Muscle layer of duodenum (tissue), 2 donors: ENCODE results near the gene RAB30.
A peak's percentile ranks its signal among the peaks of the same experiment; 100 is the strongest.

Source experiments
- H3K27ac ChIP-seq: one replicate; pipeline ENCODE4 v1.7.0; 2013; ENCODE audit warnings: mild to moderate bottlenecking, low read length
- H3K27me3 ChIP-seq: one replicate; pipeline ENCODE4 v1.7.0; 2013; ENCODE audit warnings: low read depth, mild to moderate bottlenecking, control low read depth, low read length
- H3K36me3 ChIP-seq, 2 donors: one replicate each; pipeline ENCODE4 v1.7.0; 2013; ENCODE audit warnings: low read length in 2 of 2, control low read depth in 1 of 2, mild to moderate bottlenecking in 1 of 2; ENCODE audit not compliant: insufficient read depth in 2 of 2, control insufficient read depth in 1 of 2
- H3K4me1 ChIP-seq, 2 donors: one replicate each; pipeline ENCODE4 v1.7.0; 2013; ENCODE audit warnings: low read length in 2 of 2, mild to moderate bottlenecking in 2 of 2, control low read depth in 1 of 2, moderate library complexity in 1 of 2; ENCODE audit not compliant: insufficient read depth in 2 of 2, control insufficient read depth in 1 of 2
- H3K4me3 ChIP-seq, 2 donors: one replicate each; pipeline ENCODE4 v1.7.0; 2013; ENCODE audit warnings: low read length in 2 of 2, low read depth in 1 of 2, mild to moderate bottlenecking in 1 of 2
- H3K9me3 ChIP-seq, 2 donors: one replicate each; pipeline ENCODE4 v1.7.0; 2013; ENCODE audit warnings: low read length in 2 of 2, control low read depth in 1 of 2, mild to moderate bottlenecking in 1 of 2; ENCODE audit not compliant: control insufficient read depth in 1 of 2
- donor health status: healthy.

The RAB30 gene

DNA sequence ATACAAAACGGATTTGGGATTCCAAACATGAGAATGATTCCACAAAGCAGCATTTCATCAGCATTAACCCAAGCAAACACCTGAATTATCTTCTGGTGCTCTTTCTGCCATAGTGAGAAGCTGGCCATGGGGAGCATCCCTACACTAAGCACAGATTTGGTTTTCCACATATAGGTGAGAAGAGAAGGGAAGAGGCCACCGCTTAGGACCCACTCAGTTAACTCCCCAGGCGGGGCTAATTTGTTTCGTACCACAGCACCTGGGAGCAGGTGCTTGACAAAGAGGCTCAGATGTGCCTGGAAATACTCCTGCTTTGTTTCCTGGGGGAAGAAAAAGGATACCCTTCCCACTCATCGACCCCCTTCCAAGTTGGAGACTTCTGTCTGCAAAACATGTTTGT is 64.2 kb downstream of the RAB30 start:
- Histone ChIP-seq H3K36me3 (no peaks in the 10 kb centered on the region), H3K4me1 (peaks cover 4 to 31% of the 10 kb centered on the region in 2 donors), H3K27ac (no peak overlapping the region), H3K9me3 (no peaks in the 10 kb centered on the region), H3K27me3 (no peaks in the 10 kb centered on the region), H3K4me3 (no peak overlapping the region)

DNA sequence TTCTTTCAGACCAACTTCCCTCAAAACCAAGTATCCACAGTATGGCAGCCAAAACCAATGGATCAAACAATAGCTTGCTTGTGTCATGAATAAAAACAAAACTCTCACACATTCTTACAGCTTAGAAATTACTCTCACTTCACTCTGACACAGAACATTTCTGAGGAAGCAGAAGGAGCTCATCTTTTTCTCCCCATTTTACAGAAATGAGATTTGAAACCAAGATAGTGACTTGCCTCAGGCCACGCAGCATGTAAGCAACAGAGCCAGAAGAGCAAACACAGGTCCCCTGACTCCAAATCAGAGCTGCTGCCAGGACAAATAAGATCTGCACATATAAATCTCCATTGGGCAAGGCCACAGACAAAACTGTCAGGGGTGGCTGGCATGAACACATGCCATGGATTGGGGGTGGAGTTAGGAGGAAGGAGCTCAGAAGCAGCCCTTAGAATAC is 64.8 kb downstream of the RAB30 start:
- Histone ChIP-seq H3K27ac (no peak overlapping the region), H3K4me1 (peaks cover 4 to 25% of the 10 kb centered on the region in 2 donors), H3K4me3 (no peak overlapping the region), H3K27me3 (no peaks in the 10 kb centered on the region), H3K9me3 (no peaks in the 10 kb centered on the region), H3K36me3 (no peaks in the 10 kb centered on the region)

DNA sequence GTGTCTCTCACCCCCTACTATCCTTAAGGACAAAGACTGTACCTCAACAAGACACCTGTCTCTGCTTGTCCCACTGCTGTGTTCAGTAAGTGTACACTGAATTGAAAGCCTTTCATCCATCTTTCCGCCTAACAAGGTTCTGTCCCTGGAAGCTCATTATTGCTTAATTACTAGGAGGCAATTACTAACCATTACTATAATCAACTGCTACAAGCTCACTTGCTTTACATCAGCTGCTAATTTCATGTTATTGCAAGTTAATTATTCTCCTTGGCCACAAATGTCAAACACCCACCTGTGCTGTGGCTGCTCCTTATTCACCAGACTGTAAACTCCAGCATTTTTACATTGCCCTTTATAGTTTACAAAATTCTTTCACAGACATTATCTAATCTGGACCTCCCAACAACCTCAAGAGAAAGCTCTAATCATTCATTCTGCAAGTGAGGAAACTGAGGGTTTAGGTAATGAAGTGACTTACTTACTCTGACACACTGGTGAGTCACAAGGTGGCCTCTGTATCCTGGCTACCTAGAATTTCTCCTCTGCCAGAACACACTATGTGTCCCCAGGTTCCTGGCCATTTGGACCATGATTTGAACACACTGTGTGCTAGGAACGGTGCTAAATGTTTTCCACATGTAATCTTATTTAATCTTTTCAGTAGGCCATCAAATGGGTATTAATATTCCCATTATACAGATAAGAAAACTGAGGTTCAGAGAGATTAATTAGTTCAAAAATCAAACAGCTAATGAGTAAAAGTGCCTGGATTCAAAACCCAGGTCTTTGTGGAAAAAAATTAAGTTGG is 66.7 kb downstream of the RAB30 start:
- no peak overlapping the region for H3K27ac ChIP-seq
- peaks cover 4 to 21% of the 10 kb centered on the region in 2 donors for H3K4me1 ChIP-seq
- no peaks in the 10 kb centered on the region for H3K36me3 ChIP-seq
- no peaks in the 10 kb centered on the region for H3K27me3 ChIP-seq
- no peak overlapping the region for H3K4me3 ChIP-seq
- no peaks in the 10 kb centered on the region for H3K9me3 ChIP-seq

DNA sequence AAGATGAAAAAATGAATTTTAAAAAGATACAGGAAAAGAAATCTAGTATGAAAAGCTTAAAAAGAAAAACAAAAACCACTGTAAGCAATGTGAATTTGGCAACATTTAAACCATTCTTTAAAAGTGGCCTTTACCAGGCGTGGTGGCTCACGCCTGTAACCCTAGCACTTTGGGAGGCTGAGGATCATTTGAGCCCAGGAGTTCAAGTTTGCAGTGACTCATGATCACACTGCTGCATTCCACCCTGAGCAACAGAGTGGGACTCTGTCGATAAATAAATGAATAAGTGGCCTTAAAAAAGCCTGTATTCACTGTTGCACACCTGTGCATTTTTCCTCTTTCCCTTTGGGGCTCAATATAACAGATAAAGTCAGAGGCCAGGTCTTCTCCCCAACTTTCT is 69.2 kb downstream of the RAB30 start:
- no peak overlapping the region for H3K4me3 ChIP-seq
- peaks cover 6 to 12% of the 10 kb centered on the region in 2 donors for H3K4me1 ChIP-seq
- no peak overlapping the region for H3K27ac ChIP-seq
- no peaks in the 10 kb centered on the region for H3K36me3 ChIP-seq
- no peaks in the 10 kb centered on the region for H3K9me3 ChIP-seq
- no peaks in the 10 kb centered on the region for H3K27me3 ChIP-seq

DNA sequence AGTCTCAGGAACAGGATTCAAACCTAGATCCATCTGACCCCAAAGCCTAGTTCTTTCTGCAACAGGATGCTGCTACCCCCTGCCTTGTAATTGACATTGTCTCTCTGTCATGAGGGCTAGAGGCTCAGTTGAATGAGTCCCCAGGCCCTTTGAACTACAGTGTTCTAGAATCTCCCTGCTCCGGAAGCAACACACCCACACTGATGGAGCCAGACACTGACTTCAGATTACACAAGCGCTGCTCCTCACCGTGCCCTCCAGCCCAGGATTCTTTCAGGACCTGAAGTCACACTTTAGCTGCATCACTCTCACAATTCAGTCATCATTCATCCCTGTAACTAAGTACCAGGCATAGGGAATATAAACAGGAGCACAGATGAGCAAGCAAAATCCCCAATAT is 69.6 kb downstream of the RAB30 start:
- H3K4me1 ChIP-seq = peaks cover 9 to 10% of the 10 kb centered on the region in 2 donors

DNA sequence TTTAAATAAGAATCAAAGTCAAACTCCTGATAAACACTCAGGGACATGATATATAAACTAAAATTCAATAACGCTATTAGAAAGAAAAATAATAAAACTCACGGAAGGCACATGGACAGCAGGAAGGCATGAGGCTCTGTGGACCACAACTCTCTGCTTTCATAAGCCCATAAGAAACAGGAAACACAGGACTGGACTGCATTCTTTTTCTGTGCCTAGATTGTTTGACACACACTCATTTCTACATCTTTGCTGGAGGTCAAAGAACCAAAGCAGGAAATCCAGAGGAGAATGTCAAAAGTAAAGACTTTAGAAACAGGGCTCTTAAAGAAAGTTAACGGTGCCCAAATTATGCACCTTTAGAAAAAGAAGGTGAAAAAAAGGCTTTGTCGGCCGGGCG is 71.3 kb downstream of the RAB30 start:
- peaks cover 4 to 17% of the 10 kb centered on the region in 2 donors for H3K4me1 ChIP-seq
- H3K36me3 ChIP-seq = no peaks in the 10 kb centered on the region
- no peaks in the 10 kb centered on the region for H3K9me3 ChIP-seq
- no peak overlapping the region for H3K4me3 ChIP-seq
- H3K27ac ChIP-seq = no peak overlapping the region
- H3K27me3 ChIP-seq = no peaks in the 10 kb centered on the region

More for the DNA sequence above, 69.6 kb downstream of the RAB30 start:
- H3K27me3 ChIP-seq = no peaks in the 10 kb centered on the region
- H3K4me3 ChIP-seq = no peak overlapping the region
- no peaks in the 10 kb centered on the region for H3K36me3 ChIP-seq
- H3K27ac ChIP-seq = no peak overlapping the region
- no peaks in the 10 kb centered on the region for H3K9me3 ChIP-seq

DNA sequence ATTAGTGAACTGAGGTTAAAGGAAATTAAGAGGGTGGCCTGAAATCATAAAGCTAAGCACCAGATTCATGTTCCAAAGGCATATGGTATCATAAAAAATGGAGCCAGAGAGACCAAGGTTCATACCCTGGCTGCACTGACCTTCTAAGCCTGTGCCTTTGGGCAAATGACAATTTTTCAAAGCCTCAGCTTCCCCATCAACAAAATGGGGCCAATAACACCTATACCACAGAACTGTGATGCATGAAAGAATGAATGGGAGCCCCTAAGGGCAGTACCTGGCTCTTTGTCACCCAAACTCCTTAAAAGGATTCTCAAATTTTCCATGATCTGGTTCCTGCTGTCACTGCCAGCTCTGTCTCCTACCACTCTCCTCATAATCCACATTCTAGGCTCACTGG is 72.5 kb downstream of the RAB30 start:
- Histone ChIP-seq H3K36me3 (no peaks in the 10 kb centered on the region), H3K27ac (no peak overlapping the region), H3K9me3 (no peaks in the 10 kb centered on the region), H3K27me3 (no peaks in the 10 kb centered on the region), H3K4me3 (no peak overlapping the region), H3K4me1 (peaks cover 4 to 17% of the 10 kb centered on the region in 2 donors)

DNA sequence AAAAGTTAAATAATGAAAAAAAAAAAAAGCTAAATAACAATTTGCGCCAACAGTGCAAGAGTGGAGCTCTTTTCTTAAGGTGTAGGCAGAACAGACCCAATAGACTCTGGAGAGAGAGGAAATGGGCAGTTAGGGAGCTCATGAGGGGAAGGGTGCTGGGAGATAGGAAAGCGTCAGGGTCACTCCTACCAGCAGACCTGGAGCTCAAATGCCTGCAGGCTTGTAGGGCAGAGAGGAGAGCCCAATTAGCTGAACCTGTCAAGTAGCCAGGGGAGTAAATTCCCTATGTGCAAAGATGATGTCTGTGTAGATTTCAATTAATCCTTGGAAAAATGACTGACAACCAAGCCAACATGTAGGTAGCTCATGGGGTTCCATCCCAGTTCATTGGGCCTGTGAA is 73.0 kb downstream of the RAB30 start:
- H3K27me3 ChIP-seq = no peaks in the 10 kb centered on the region
- peaks cover 9 to 17% of the 10 kb centered on the region in 2 donors for H3K4me1 ChIP-seq
- no peaks in the 10 kb centered on the region for H3K36me3 ChIP-seq
- H3K27ac ChIP-seq = no peak overlapping the region
- no peaks in the 10 kb centered on the region for H3K9me3 ChIP-seq
- no peak overlapping the region for H3K4me3 ChIP-seq

DNA sequence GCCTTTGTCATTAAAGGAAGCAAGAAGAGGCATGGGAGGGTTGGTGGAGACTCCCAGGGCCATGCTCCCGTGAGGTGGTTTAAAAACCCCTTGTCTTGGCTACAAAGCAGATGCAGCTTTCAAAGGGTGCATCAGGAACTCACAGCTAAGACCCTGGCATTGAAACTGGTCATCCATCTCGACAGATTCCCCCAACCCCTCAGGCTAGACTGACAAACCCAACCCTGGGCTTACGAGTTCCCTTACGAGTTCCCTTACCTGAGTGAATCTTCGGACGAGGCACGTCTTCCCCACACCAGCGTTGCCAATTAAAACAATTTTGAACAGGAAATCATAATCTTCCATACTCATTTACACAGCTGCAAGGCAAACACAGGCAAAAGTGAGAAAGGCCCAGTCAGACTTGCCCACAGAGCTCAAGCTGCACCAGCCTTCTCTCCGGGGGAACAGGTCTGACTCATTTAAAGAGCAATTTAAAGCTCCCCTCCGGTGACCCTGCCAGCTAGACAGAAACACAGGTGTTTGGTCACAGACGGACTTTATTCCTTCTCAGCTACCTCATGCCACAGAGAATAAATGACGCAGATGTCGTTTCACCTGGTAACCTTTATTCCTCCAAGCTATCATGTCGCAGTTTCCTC is 74.6 kb downstream of the RAB30 start:
- H3K36me3 ChIP-seq = peaks cover 3 to 4% of the 10 kb centered on the region in 2 donors
- peaks cover 16 to 20% of the 10 kb centered on the region in 2 donors for H3K4me1 ChIP-seq
- H3K9me3 ChIP-seq = no peaks in the 10 kb centered on the region
- peak overlapping the region; percentile 48 for H3K27ac ChIP-seq
- H3K27me3 ChIP-seq = no peaks in the 10 kb centered on the region
- H3K4me3 ChIP-seq = peak overlapping the region in 1 of 2 donors; percentile 19

DNA sequence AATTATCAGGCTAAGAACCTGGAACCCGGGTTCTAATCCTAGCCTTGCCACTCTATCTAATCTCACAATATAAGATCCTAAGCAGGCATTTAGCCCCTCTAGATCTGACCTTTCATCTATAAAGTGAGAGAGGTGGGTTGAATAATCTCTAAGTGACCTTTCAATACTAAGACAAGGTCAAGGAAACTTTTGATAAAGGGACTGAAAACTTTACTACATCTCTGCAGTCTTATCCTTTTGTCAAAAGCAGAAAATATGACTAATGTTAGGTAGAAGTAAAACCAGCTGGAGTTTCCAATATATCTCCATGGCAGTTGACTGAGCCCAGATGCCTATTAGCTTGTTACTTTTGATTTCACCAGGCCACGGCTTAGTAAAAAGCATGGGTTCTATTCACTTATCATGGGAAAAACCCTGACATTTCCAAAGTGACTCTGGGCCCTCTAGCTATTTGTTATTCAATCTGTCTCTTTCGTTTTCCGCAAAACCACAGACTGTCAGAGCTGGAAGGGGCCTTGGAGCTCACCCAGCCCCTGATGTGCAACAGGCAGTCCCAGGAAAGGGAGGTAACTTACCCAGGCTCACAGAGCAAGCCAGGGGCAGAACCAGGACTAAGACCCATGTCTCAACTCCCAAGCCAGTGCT is 75.8 kb downstream of the RAB30 start:
- Histone ChIP-seq H3K36me3 (peaks cover 3 to 4% of the 10 kb centered on the region in 2 donors), H3K9me3 (no peaks in the 10 kb centered on the region), H3K4me3 (no peak overlapping the region), H3K27me3 (no peaks in the 10 kb centered on the region), H3K4me1 (peaks cover 21 to 23% of the 10 kb centered on the region in 2 donors), H3K27ac (peak overlapping the region; percentile 48)

DNA sequence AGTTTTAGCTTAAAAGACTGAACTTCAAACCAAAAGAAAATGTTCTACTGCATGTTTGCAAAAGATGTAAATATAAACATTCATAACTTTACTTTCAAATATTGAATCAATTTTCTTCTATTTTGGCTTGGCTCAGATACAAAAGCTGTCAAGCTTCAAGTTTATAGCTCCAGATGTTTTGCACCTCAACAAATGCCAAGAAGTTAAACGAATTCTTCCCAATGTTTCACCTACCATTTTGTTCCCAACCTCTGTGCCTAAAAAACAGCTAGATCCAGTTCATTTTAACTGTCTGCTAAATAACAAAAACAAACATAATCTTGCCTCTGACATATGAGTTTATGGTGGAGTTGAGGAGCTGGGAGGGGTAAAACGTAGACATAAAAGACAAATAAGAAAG is 76.5 kb downstream of the RAB30 start:
- Histone ChIP-seq H3K27ac (peak overlapping the region; percentile 11), H3K4me1 (peaks cover 21 to 23% of the 10 kb centered on the region in 2 donors), H3K36me3 (peaks cover 3 to 4% of the 10 kb centered on the region in 2 donors)

More for the DNA sequence above, 76.5 kb downstream of the RAB30 start:
- no peak overlapping the region for H3K4me3 ChIP-seq
- H3K9me3 ChIP-seq = no peaks in the 10 kb centered on the region
- H3K27me3 ChIP-seq = no peaks in the 10 kb centered on the region
